Frontal cortex (tissue), 4 donors: Measurements from ENCODE around the gene PDIA5. TPM values are rescaled to one million over a fixed set of nuclear protein-coding genes. Genes with fewer than 3 reads are reported as not detected.
"Not testable (repeated sequence)": the region's sequence is repeated elsewhere in the genome, so short reads cannot be mapped to it uniquely, and the experiment has no call there.

Experiments
- DNase-seq, 2 donors: peaks; one replicate each; pipeline ENCODE4 v3.0.0; 2012; ENCODE audit warnings: low spot score in 2 of 2
- FAIRE-seq: peaks from 2 replicates; lab custom pipeline; 2012; peaks lifted over from hg19 to GRCh38; lab: Jason Lieb, UNC
- total RNA-seq: library from RNA; depleted of rRNA; stranded (reverse); fragments of >200 nt; gene quantifications from one replicate; pipeline ENCODE4 v1.2.3, GENCODE V29; 2014
- donor health status: control.
- donor health status: control.
- donor health status: control.

Gene PDIA5
- total RNA-seq, 1 donor from 2014 or later = 2.0 TPM

- FAIRE-seq = no peak
- DNase-seq = no peak
These were observed 62.7 kb downstream of the PDIA5 start for GRCh38 chr3:123129532-123129931.

GRCh38 chr3:123130079-123130750 lies 63.4 kb downstream of the PDIA5 start:
- no peak for DNase-seq
- FAIRE-seq = no peak

GRCh38 chr3:123134671-123135070 lies 67.8 kb downstream of the PDIA5 start:
- no peak for FAIRE-seq
- no peak for DNase-seq

GRCh38 chr3:123137001-123137400 lies 70.2 kb downstream of the PDIA5 start:
- DNase-seq (no peak), FAIRE-seq (no peak)

GRCh38 chr3:123138839-123139444 lies 72.1 kb downstream of the PDIA5 start:
- DNase-seq (no peak), FAIRE-seq (no peak)

- DNase-seq = no peak
- no peak for FAIRE-seq
These were observed 72.7 kb downstream of the PDIA5 start for GRCh38 chr3:123139522-123139921.

GRCh38 chr3:123140550-123140949 lies 73.7 kb downstream of the PDIA5 start:
- DNase-seq = no peak
- FAIRE-seq = no peak

GRCh38 chr3:123141276-123141675 lies 74.5 kb downstream of the PDIA5 start:
- FAIRE-seq (no peak), DNase-seq (no peak)

GRCh38 chr3:123143669-123144411 lies 77.0 kb downstream of the PDIA5 start:
- DNase-seq = no peak
- no peak for FAIRE-seq

- DNase-seq = no peak
- FAIRE-seq = no peak
These were observed 81.1 kb downstream of the PDIA5 start for GRCh38 chr3:123147754-123148535.

- FAIRE-seq (no peak), DNase-seq (no peak)
These were observed 81.9 kb downstream of the PDIA5 start for GRCh38 chr3:123148772-123149171.

- no peak for FAIRE-seq
- DNase-seq = no peak
These were observed 82.7 kb downstream of the PDIA5 start for GRCh38 chr3:123149525-123149924.

GRCh38 chr3:123150449-123151215 lies 83.8 kb downstream of the PDIA5 start:
- FAIRE-seq (no peak), DNase-seq (no peak)

GRCh38 chr3:123151251-123151705 lies 84.5 kb downstream of the PDIA5 start:
- FAIRE-seq = no peak
- DNase-seq = no peak

GRCh38 chr3:123151853-123152420 lies 85.1 kb downstream of the PDIA5 start:
- not testable (repeated sequence) for DNase-seq, FAIRE-seq

- DNase-seq (no peak), FAIRE-seq (no peak)
These were observed 85.9 kb downstream of the PDIA5 start for GRCh38 chr3:123152687-123153086.

- no peak for DNase-seq
- no peak for FAIRE-seq
These were observed 86.5 kb downstream of the PDIA5 start for GRCh38 chr3:123153125-123154019.
